ENCODE measurements around the gene SORT1. TPM values are rescaled to one million over a fixed set of nuclear protein-coding genes. Genes with fewer than 3 reads are reported as not detected.

The SORT1 gene
- total RNA-seq, 1 donor from 2014 or later: 30.7 TPM

GRCh38 chr1:109385417-109385816, 12.3 kb downstream of the SORT1 start:
- Histone ChIP-seq H3K4me1 (no peaks in the 10 kb centered on the region), H3K27me3 (no peaks in the 10 kb centered on the region), H3K36me3 (no peaks in the 10 kb centered on the region), H3K27ac (no peak overlapping the region), H3K4me3 (no peak overlapping the region), H3K9me3 (no peaks in the 10 kb centered on the region)
- no peak for DNase-seq (ENCODE audit: extremely low spot score in 2 of 2)
- intact Hi-C loops (cut with DNase I): no loop called here
- TF ChIP-seq POLR2A (IDR thresholded peaks at IDR 0.05) (no peak), POLR2AphosphoS5 (IDR thresholded peaks at IDR 0.05; ENCODE audit: insufficient read depth in 1 of 2, low read depth in 1 of 2) (no peak)
- TF ChIP-seq, protein P1, sequence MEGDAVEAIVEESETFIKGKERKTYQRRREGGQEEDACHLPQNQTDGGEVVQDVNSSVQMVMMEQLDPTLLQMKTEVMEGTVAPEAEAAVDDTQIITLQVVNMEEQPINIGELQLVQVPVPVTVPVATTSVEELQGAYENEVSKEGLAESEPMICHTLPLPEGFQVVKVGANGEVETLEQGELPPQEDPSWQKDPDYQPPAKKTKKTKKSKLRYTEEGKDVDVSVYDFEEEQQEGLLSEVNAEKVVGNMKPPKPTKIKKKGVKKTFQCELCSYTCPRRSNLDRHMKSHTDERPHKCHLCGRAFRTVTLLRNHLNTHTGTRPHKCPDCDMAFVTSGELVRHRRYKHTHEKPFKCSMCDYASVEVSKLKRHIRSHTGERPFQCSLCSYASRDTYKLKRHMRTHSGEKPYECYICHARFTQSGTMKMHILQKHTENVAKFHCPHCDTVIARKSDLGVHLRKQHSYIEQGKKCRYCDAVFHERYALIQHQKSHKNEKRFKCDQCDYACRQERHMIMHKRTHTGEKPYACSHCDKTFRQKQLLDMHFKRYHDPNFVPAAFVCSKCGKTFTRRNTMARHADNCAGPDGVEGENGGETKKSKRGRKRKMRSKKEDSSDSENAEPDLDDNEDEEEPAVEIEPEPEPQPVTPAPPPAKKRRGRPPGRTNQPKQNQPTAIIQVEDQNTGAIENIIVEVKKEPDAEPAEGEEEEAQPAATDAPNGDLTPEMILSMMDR (IDR thresholded peaks at IDR 0.05): no peak

DNA sequence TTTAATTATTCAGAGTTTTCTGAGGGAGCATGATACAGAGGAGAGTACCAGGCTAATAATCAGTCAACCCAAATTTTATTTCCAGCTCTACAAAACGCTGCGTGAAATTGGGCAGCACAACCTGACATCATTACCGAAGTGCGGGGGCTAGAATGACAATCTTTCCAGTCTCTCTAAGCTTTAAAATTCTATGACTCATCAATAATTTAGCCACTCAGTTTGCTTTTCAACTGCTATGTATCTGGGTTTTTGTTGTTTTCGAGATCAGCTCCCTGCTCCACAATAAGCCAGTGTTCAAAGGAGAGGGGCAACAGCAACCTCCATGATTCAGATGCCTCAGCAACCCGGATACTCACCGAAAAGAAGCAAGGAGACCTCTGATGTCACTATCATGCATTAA, 13.9 kb downstream of the SORT1 start:
- no peaks in the 10 kb centered on the region for H3K9me3 ChIP-seq
- no peaks in the 10 kb centered on the region for H3K4me1 ChIP-seq

DNA sequence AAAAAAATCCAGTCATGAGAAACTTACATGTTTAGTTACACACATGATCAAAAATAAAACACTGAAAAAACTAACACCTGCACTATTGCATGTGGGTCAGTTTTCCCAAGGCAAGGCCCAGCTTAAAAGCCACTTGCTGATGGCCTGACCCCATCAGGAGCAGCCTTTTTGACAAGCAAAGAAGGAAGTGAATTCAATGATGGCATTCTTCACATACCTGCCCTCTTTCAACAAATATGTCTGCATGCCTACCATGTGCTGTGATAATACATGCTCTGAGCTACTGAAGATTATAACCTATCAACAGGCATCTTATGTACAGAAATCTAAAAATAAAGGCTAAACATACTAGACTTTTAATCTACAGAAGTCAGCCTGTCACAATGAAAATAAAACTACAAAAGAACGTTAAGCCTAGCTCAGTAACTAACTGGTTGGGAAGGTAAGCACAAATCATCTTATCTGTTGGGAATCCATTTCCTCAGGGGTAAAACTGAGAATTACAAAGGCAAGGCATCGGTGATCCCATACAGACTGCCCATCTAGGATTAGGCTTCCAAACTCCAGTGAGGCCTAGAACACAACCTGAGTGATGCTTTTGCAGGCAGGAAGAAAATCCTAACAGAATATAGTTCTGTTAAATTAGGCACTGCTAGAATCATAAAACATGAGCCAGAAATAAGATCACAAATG, 14.5 kb downstream of the SORT1 start:
- H3K27me3 ChIP-seq: no peaks in the 10 kb centered on the region
- TF ChIP-seq POLR2A (IDR thresholded peaks at IDR 0.05) (no peak), POLR2AphosphoS5 (IDR thresholded peaks at IDR 0.05; ENCODE audit: insufficient read depth in 1 of 2, low read depth in 1 of 2) (no peak)
- TF ChIP-seq, protein P1 (IDR thresholded peaks at IDR 0.05): no peak
- DNase-seq (ENCODE audit: extremely low spot score in 2 of 2): no peak
- no peaks in the 10 kb centered on the region for H3K36me3 ChIP-seq
- no peaks in the 10 kb centered on the region for H3K9me3 ChIP-seq
- no peaks in the 10 kb centered on the region for H3K4me1 ChIP-seq
- H3K4me3 ChIP-seq: no peak overlapping the region
- intact Hi-C loops (cut with DNase I): no loop called here
- peak overlapping the region; percentile 8 for H3K27ac ChIP-seq

More for the DNA sequence above, 13.9 kb downstream of the SORT1 start:
- intact Hi-C loops (cut with DNase I): no loop called here
- no peak for DNase-seq (ENCODE audit: extremely low spot score in 2 of 2)
- no peaks in the 10 kb centered on the region for H3K27me3 ChIP-seq
- H3K27ac ChIP-seq: peak overlapping the region; percentile 8
- H3K4me3 ChIP-seq: no peak overlapping the region
- TF ChIP-seq POLR2AphosphoS5 (IDR thresholded peaks at IDR 0.05; ENCODE audit: insufficient read depth in 1 of 2, low read depth in 1 of 2): no peak
- TF ChIP-seq, protein P1 (IDR thresholded peaks at IDR 0.05): no peak
- no peak for TF ChIP-seq POLR2A (IDR thresholded peaks at IDR 0.05)
- no peaks in the 10 kb centered on the region for H3K36me3 ChIP-seq

DNA sequence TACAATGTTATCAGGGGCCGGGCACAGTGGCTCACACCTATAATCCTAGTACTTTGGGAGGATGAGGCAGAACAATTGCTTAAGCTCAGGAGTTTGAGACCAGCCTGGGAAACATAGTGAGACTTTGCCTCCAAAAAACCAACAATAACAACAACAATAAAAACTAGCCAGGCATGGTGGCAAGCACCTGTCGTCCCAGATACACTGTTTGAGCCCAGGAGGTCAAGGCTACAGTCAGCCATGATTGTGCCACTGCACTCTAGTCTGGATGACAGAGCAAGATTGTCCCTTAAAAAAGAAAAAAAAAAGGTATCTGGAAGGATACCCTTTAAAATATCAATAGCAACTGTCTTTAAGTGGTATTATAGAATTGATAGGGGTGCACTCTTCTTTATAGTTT, 16.1 kb downstream of the SORT1 start:
- no peaks in the 10 kb centered on the region for H3K4me1 ChIP-seq
- no peaks in the 10 kb centered on the region for H3K27me3 ChIP-seq
- no peak overlapping the region for H3K27ac ChIP-seq
- intact Hi-C loops (cut with DNase I): no loop called here
- no peak overlapping the region for H3K4me3 ChIP-seq
- no peaks in the 10 kb centered on the region for H3K36me3 ChIP-seq
- no peak for TF ChIP-seq POLR2A (IDR thresholded peaks at IDR 0.05)
- no peak for DNase-seq (ENCODE audit: extremely low spot score in 2 of 2)
- H3K9me3 ChIP-seq: no peaks in the 10 kb centered on the region

DNA sequence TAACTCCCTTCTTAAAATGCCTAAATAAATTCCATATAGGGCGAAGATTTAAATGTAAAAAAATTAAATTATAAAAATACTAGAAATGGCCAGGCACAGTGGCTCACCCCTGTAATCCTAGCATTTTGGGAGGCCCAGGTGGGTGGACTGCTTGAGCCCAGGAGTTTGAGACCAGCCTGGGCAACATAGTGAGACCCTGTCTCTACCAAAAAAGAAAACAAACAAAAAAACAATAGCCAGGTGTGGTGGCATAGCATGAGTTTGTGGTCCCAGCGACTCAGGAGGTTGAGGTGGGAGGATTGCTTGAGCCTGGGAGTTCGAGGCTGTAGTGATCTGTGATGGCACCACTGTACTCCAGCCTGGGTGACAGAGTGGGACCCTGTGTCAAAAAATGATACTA, 17.8 kb downstream of the SORT1 start:
- Histone ChIP-seq H3K27ac (no peak overlapping the region), H3K4me3 (no peak overlapping the region), H3K27me3 (no peaks in the 10 kb centered on the region), H3K36me3 (no peaks in the 10 kb centered on the region), H3K9me3 (no peaks in the 10 kb centered on the region), H3K4me1 (no peaks in the 10 kb centered on the region)
- no peak for TF ChIP-seq POLR2AphosphoS5 (IDR thresholded peaks at IDR 0.05; ENCODE audit: insufficient read depth in 1 of 2, low read depth in 1 of 2)
- TF ChIP-seq, protein P1 (IDR thresholded peaks at IDR 0.05): no peak
- TF ChIP-seq POLR2A (IDR thresholded peaks at IDR 0.05): no peak
- DNase-seq (ENCODE audit: extremely low spot score in 2 of 2): no peak
- intact Hi-C loops (cut with DNase I): no loop called here
